Uterus (tissue), 2 donors: ENCODE results near the gene ADAMTS14.

Source experiments
- POLR2A ChIP-seq, 2 donors: fragments of 450-650 bp; IDR thresholded peaks; one replicate each; pipeline ENCODE4 v1.6.1; 2016; ENCODE audit warnings: antibody characterized with exemption in 2 of 2, mild to moderate bottlenecking in 1 of 2, moderate library complexity in 1 of 2
- TF ChIP-seq, protein P1 (sequence below), 4 experiments: fragments of 200-600 bp in 2 of 4; fragments of 450-650 bp in 2 of 4; sonication (generic) in 2 of 4; IDR thresholded peaks; one replicate each; pipeline ENCODE4 v1.5.1; 2016 to 2019; ENCODE audit warnings: antibody characterized with exemption in 4 of 4, mild to moderate bottlenecking in 2 of 4, moderate library complexity in 1 of 4

DNA sequence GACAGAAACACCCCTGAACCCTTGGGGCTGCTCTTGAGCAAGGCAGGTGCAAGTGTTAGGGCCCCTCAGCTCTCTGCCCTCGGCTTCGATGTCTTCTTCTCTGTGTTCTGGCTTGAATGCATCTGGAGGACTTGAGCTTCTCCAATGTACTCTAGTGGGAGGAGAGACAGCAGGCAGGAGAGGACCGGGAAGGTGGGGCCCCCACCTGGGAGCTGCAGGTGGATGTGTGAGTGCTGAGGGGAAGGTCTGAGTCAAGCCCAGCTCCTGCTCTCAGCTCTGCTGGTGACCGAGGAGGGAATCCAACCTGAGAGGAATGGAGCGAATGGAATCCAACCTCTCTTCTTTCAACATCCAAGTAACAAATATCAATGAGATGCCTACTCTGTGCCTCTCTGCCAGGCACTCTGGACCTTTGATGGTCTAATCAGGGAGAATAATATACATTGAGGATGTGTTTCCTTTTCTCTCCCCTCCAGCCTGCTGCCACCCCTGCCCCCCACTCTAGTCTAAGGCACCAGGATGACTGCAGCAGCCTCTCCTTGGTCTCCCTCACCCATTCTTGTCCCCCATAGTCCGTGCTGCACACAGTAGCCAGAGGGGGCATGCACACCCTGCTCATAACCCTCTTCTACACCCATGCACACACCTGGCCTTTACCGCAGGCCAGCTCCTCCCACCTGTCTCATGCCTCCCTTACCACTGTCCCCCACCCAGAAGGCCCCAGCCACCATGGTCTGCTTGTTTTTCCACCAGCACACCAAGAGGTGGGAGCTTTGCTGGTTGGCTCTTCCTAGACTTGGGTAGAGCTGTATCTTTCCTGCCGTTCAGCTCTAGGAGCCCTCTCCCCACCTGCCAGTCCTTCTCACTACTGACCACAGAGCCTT is 99.2 kb downstream of the ADAMTS14 start:
- TF ChIP-seq, protein P1, sequence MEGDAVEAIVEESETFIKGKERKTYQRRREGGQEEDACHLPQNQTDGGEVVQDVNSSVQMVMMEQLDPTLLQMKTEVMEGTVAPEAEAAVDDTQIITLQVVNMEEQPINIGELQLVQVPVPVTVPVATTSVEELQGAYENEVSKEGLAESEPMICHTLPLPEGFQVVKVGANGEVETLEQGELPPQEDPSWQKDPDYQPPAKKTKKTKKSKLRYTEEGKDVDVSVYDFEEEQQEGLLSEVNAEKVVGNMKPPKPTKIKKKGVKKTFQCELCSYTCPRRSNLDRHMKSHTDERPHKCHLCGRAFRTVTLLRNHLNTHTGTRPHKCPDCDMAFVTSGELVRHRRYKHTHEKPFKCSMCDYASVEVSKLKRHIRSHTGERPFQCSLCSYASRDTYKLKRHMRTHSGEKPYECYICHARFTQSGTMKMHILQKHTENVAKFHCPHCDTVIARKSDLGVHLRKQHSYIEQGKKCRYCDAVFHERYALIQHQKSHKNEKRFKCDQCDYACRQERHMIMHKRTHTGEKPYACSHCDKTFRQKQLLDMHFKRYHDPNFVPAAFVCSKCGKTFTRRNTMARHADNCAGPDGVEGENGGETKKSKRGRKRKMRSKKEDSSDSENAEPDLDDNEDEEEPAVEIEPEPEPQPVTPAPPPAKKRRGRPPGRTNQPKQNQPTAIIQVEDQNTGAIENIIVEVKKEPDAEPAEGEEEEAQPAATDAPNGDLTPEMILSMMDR (IDR thresholded peaks at IDR 0.05): no peak
- TF ChIP-seq POLR2A (IDR thresholded peaks at IDR 0.05): no peak
